Ovary (tissue), 9 donors: ENCODE results near the gene ATP5ME. TPM values are rescaled to one million over a fixed set of nuclear protein-coding genes. Genes with fewer than 3 reads are reported as not detected.
"Not testable (repeated sequence)": the region's sequence is repeated elsewhere in the genome, so short reads cannot be mapped to it uniquely, and the experiment has no call there.

Source experiments
- DNase-seq, 5 donors: peaks; one replicate each; pipeline ENCODE4 v3.0.0-alpha.2; 2019 to 2020
- H3K27ac ChIP-seq, 2 donors: fragments of 200-600 bp; one replicate each; pipeline versions ENCODE4 v1.5.1 to v1.8.0; 2019 to 2022
- H3K27me3 ChIP-seq: fragments of 200-600 bp; one replicate; pipeline ENCODE4 v1.8.0; 2022
- H3K36me3 ChIP-seq: fragments of 200-600 bp; sonication (generic); one replicate; pipeline ENCODE4 v1.5.1; 2019
- H3K4me1 ChIP-seq: one replicate; pipeline ENCODE4 v1.8.1; 2013; ENCODE audit warnings: mild to moderate bottlenecking, moderate library complexity; ENCODE audit not compliant: insufficient read depth
- H3K4me3 ChIP-seq: fragments of 200-600 bp; sonication (generic); one replicate; pipeline ENCODE4 v1.5.1; 2017
- H3K9me3 ChIP-seq, 2 donors: fragments of 200-600 bp in 1 of 2; sonication (generic) in 1 of 2; one replicate each; pipeline versions ENCODE4 v1.5.1 to v1.8.1; 2013 to 2019; ENCODE audit warnings: mild to moderate bottlenecking in 1 of 2, moderate library complexity in 1 of 2
- CTCF ChIP-seq, 3 donors: fragments of 450-650 bp in 2 of 3; fragments of 200-600 bp in 1 of 3; IDR thresholded peaks; one replicate each; pipeline versions ENCODE4 v1.5.1 to v1.8.0; 2016 to 2022; ENCODE audit warnings: antibody characterized with exemption in 3 of 3, mild to moderate bottlenecking in 1 of 3
- EP300 ChIP-seq: sonication (generic); formaldehyde crosslinking; IDR thresholded peaks from one replicate; pipeline ENCODE4 v1.6.1; 2017; ENCODE audit warnings: antibody characterized with exemption
- POLR2A ChIP-seq: fragments of 450-650 bp; IDR thresholded peaks from one replicate; pipeline ENCODE4 v1.6.1; 2017; ENCODE audit warnings: antibody characterized with exemption, mild to moderate bottlenecking, moderate library complexity
- WGBS, 3 donors: extraction: QIAGEN DNeasy Blood & Tissue Kit in 1 of 3; methylation state at CpG; one replicate each; pipeline versions ENCODE4 v1.1.5 to v1.1.7; 2013 to 2017; 5-methylcytosine and 5-hydroxymethylcytosine counted together
- intact Hi-C, 4 donors: fragments of 100-400 bp; cut with DNase I; formaldehyde crosslinking; loops; one replicate each; pipeline versions ENCODE4 v1.11.0 to v1.15.1; 2022 to 2023
- polyA plus RNA-seq, 2 donors: library from polyadenylated mRNA; stranded (reverse); fragments of 200-250 nt in 1 of 2; fragments of 350-450 nt in 1 of 2; fragmentation: Illumina TruSeq in 1 of 2; extraction: RNeasy Lipid Tissue Mini Kit (QIAGEN cat#74804) in 1 of 2; gene quantifications; one replicate each; pipeline ENCODE4 v1.2.3, GENCODE V29; 2013 to 2014
- total RNA-seq, 7 donors: library from RNA; depleted of rRNA in 2 of 7; stranded (reverse); fragments of >200 nt in 2 of 7; fragmentation: NEBNext Ultra II Directional in 3 of 7; extraction: Animal tissue kit (Norgen Biotek cat#: 25700) in 3 of 7; gene quantifications; one replicate each; pipeline versions ENCODE4 v1.1.0 to v1.2.4, GENCODE V29; 2016 to 2023
- donor health status: DM: no; HTN: no; CAD: no; lungs with moderate emphysema.
- donor health status: DM: no; HTN: no; CAD: no.
- donor health status: Bipolar disorder and iron deficiency.
- donor health status: DM: yes; HTN: yes; CAD: no.
- donor health status: DM: no; HTN: no; CAD: no.
- donor health status: DM: yes; HTN: yes; CAD: no.

Gene ATP5ME
- total and polyA plus RNA-seq, 9 donors = 180 to 359 (median 207) TPM

GRCh38 chr4:675980-676870 is 2.1 kb upstream of the ATP5ME start:
- Histone ChIP-seq H3K4me3 (no peak overlapping the region), H3K27me3 (no peaks in the 10 kb centered on the region), H3K36me3 (no peaks in the 10 kb centered on the region), H3K27ac (no peak overlapping the region), H3K4me1 (peaks cover 10% of the 10 kb centered on the region), H3K9me3 (no peaks in the 10 kb centered on the region)
- intact Hi-C loops = loop anchor here in 1 of 4 donors (10.0 kb wide), 2 partner anchors 109 to 1789 kb away; partner anchors contain the start of gene RNF4
- WGBS, 3 donors = 37 to 63% (median 43%) methylated on average over 14 to 19 of the region's 19 CpGs
- no peak for DNase-seq
- TF ChIP-seq POLR2A (no peak), EP300 (no peak), CTCF (IDR thresholded peaks at IDR 0.05) (no peak)

GRCh38 chr4:675036-675882 is 1.2 kb upstream of the ATP5ME start:
- intact Hi-C loops = loop anchor here in 1 of 4 donors (10.0 kb wide), 2 partner anchors 110 to 1790 kb away; partner anchors contain the start of gene RNF4
- Histone ChIP-seq H3K9me3 (no peaks in the 10 kb centered on the region), H3K4me1 (peaks cover 12% of the 10 kb centered on the region), H3K4me3 (peak overlapping the region; percentile 100), H3K36me3 (no peaks in the 10 kb centered on the region), H3K27ac (peak overlapping the region; percentile 70 to 97), H3K27me3 (no peaks in the 10 kb centered on the region)
- TF ChIP-seq CTCF (IDR thresholded peaks at IDR 0.05) (no peak), EP300 (no peak), POLR2A (no peak)
- 53 to 60% (median 59%) methylated on average over 26 of the region's 26 CpGs for WGBS, 3 donors
- peak in 4 of 5 donors; percentile 47 to 66 (median 62) for DNase-seq

GRCh38 chr4:673349-674091 is 556 bp downstream of the ATP5ME start:
- TF ChIP-seq EP300 (no peak), POLR2A (no peak), CTCF (IDR thresholded peaks at IDR 0.05) (no peak)
- Histone ChIP-seq H3K27ac (peak overlapping the region in 1 of 2 donors; percentile 51), H3K9me3 (no peaks in the 10 kb centered on the region), H3K4me1 (peaks cover 17% of the 10 kb centered on the region), H3K27me3 (no peaks in the 10 kb centered on the region), H3K4me3 (peak overlapping the region; percentile 100), H3K36me3 (no peaks in the 10 kb centered on the region)
- 5 to 8% (median 7%) methylated on average over 38 to 55 of the region's 55 CpGs for WGBS, 3 donors
- DNase-seq = no peak
- intact Hi-C loops = loop anchor here in 1 of 4 donors (5.0 to 10.0 kb wide), 3 partner anchors 111 to 1791 kb away; partner anchors contain the start of genes RNF4 and ZNF141

- H3K9me3 ChIP-seq = no peaks in the 10 kb centered on the region
- 82 to 89% (median 84%) methylated on average over 3 of the region's 3 CpGs for WGBS, 3 donors
- no peak for DNase-seq
- H3K27ac ChIP-seq = no peak overlapping the region
- no peaks in the 10 kb centered on the region for H3K27me3 ChIP-seq
- intact Hi-C loops = loop anchor here in 1 of 4 donors (5.0 to 10.0 kb wide), 3 partner anchors 113 to 1793 kb away; partner anchors contain the start of genes RNF4 and ZNF141
- H3K36me3 ChIP-seq = no peaks in the 10 kb centered on the region
- peaks cover 17% of the 10 kb centered on the region for H3K4me1 ChIP-seq
- TF ChIP-seq EP300 = no peak
- TF ChIP-seq POLR2A = no peak
- TF ChIP-seq CTCF (IDR thresholded peaks at IDR 0.05) = no peak
- H3K4me3 ChIP-seq = no peak overlapping the region
Measured at GRCh38 chr4:671769-672168, 2.3 kb downstream of the ATP5ME start.

- H3K36me3 ChIP-seq = not testable (repeated sequence)
- WGBS, 3 donors = 77 to 84% (median 83%) methylated on average over 11 of the region's 11 CpGs
Measured at GRCh38 chr4:669806-670559, 4.1 kb downstream of the ATP5ME start.

More at GRCh38 chr4:669806-670559, 4.1 kb downstream of the ATP5ME start:
- not testable (repeated sequence) for H3K4me3 ChIP-seq, DNase-seq, H3K9me3 ChIP-seq, H3K27me3 ChIP-seq, H3K27ac ChIP-seq
- H3K4me1 ChIP-seq = peaks cover 13% of the 10 kb centered on the region
- intact Hi-C loops = loop anchor here in 1 of 4 donors (5.0 to 10.0 kb wide), 3 partner anchors 115 to 1795 kb away; partner anchors contain the start of genes RNF4 and ZNF141
